OCI-LY7 (cell line): ENCODE results near the gene ANK3. TPM values are rescaled to one million over a fixed set of nuclear protein-coding genes. Genes with fewer than 3 reads are reported as not detected.

ENCODE experiments used
- BruUV-seq: library from RNA; stranded (reverse); fragments of 400-500 nt; replicated peaks from 2 replicates; lab custom pipeline; 2021; lab: Mats Ljungman, UMichigan
- CTCF ChIA-PET: fragments of 300-600 bp; sonication (Branson Sonifier 250); formaldehyde crosslinking; loops from one replicate; lab custom pipeline; 2022; ENCODE audit warnings: antibody characterized with exemption; ENCODE audit not compliant: unreplicated experiment; lab: Charles Lee
- POLR2A ChIA-PET: fragments of 300-600 bp; sonication (Branson Sonifier 250); formaldehyde crosslinking; loops from one replicate; lab custom pipeline; 2022; ENCODE audit warnings: antibody characterized with exemption; lab: Charles Lee
- DNase-seq: peaks from one replicate; pipeline ENCODE4 v3.0.0-alpha.2; 2015; ENCODE audit warnings: low spot score
- H2AFZ ChIP-seq: fragments of 200-600 bp; sonication (generic), shearing (Covaris generic); 2 replicates; pipeline ENCODE4 v1.6.1; 2014; ENCODE audit warnings: mild to moderate bottlenecking, antibody characterized with exemption, low read length, moderate library complexity
- H3K27ac ChIP-seq: fragments of 200-600 bp; sonication (generic); 2 replicates; pipeline ENCODE4 v1.5.1; 2014; ENCODE audit warnings: mixed run types, low read depth, mild to moderate bottlenecking, moderate library complexity, low read length, inconsistent platforms; ENCODE audit not compliant: poor library complexity, severe bottlenecking
- H3K36me3 ChIP-seq: fragments of 200-600 bp; sonication (generic); 2 replicates; pipeline ENCODE4 v1.6.1; 2014; ENCODE audit warnings: mild to moderate bottlenecking, antibody characterized with exemption, low read length, moderate library complexity, mixed read lengths; ENCODE audit not compliant: insufficient read depth
- H3K4me1 ChIP-seq: fragments of 200-600 bp; sonication (generic); 2 replicates; pipeline ENCODE4 v1.5.1; 2014; ENCODE audit warnings: mild to moderate bottlenecking, low read length; ENCODE audit not compliant: insufficient read depth, poor library complexity, severe bottlenecking
- H3K4me2 ChIP-seq: fragments of 200-600 bp; sonication (generic); 2 replicates; pipeline ENCODE4 v1.6.1; 2014; ENCODE audit warnings: mild to moderate bottlenecking, low read length
- H3K4me3 ChIP-seq: fragments of 200-600 bp; sonication (generic); 2 replicates; pipeline ENCODE4 v1.5.1; 2014; ENCODE audit warnings: mild to moderate bottlenecking, low read depth, low read length; ENCODE audit not compliant: poor library complexity, severe bottlenecking
- H3K79me2 ChIP-seq: fragments of 200-600 bp; sonication (generic); 2 replicates; pipeline ENCODE4 v1.6.1; 2016; ENCODE audit warnings: low read depth, mild to moderate bottlenecking, low read length, moderate library complexity, mixed read lengths; ENCODE audit not compliant: insufficient read depth
- H3K9me2 ChIP-seq: fragments of 200-600 bp; sonication (generic); 2 replicates; pipeline ENCODE4 v1.6.1; 2016; ENCODE audit warnings: mild to moderate bottlenecking, low read length, mixed read lengths; ENCODE audit not compliant: insufficient read depth
- H3K9me3 ChIP-seq: fragments of 200-600 bp; sonication (generic); 2 replicates; pipeline ENCODE4 v1.6.1; 2014; ENCODE audit warnings: mild to moderate bottlenecking, mixed run types, low read length, mixed read lengths
- H4K20me1 ChIP-seq: fragments of 200-600 bp; sonication (generic); 2 replicates; pipeline ENCODE4 v1.6.1; 2014; ENCODE audit warnings: mild to moderate bottlenecking, antibody characterized with exemption, low read length, moderate library complexity, mixed read lengths; ENCODE audit not compliant: insufficient read depth
- CTCF ChIP-seq: fragments of 200-600 bp; sonication (generic); conservative IDR thresholded peaks from 2 replicates; pipeline ENCODE4 v1.5.1; 2014; ENCODE audit warnings: mild to moderate bottlenecking, antibody characterized with exemption, low read length, moderate library complexity, mixed read lengths
- EZH2phosphoT487 ChIP-seq: fragments of 200-600 bp; sonication (generic); IDR thresholded peaks from 2 replicates; pipeline ENCODE4 v1.6.1; 2018; ENCODE audit warnings: low read depth, borderline replicate concordance, mild to moderate bottlenecking, mixed run types, antibody characterized with exemption, low read length, moderate library complexity, mixed read lengths
- intact Hi-C: fragments of 100-400 bp; cut with micrococcal nuclease; formaldehyde crosslinking; loops from one replicate; pipeline ENCODE4 v1.10.0; 2022; ENCODE audit not compliant: unreplicated experiment
- total RNA-seq, 2 experiments: library from RNA; depleted of rRNA in 1 of 2; stranded (reverse); fragments of >200 nt in 1 of 2; shearing (Covaris generic) in 1 of 2; gene quantifications; 2 replicates each; pipeline ENCODE4 v1.2.3, GENCODE V29; 2014 to 2022

The ANK3 gene
- total RNA-seq, 2 experiments from 2014 or later = 0.13 to 0.49 TPM

DNA sequence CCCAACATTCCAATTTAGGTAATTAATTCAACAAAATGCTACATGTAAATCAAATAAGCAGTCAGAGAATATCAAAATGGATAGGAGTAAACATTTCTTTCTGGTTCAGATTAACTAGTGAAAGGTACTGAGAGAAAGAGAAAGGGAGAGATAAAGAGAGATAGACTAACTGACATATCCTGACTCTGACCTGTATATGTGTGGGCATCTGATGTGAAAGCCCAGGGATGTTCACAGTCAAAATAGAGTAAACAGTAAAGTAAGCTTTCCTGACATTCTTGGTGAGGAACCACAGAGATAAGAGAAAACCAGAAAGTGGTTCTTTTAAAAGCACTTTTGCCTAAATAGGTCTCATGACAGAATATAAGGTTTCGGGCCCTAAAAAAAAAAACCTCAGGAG, 37.5 kb upstream of the ANK3 start:
- no TSS peak for BruUV-seq
- CTCF ChIA-PET = no interaction called here
- H3K4me3 ChIP-seq = no peak overlapping the region
- no peak overlapping the region for H3K4me2 ChIP-seq
- no peaks in the 10 kb centered on the region for H3K4me1 ChIP-seq
- intact Hi-C loops = no loop called here
- POLR2A ChIA-PET = interaction anchor here (0.7 kb wide), 1 partner anchor 326 kb away, joined by 3 read pairs; no protein-coding TSS in a partner anchor
- TF ChIP-seq CTCF (no peak), EZH2phosphoT487 (no peak)
- H3K9me2 ChIP-seq = no peaks in the 10 kb centered on the region
- H4K20me1 ChIP-seq = no peaks in the 10 kb centered on the region
- no peaks in the 10 kb centered on the region for H3K79me2 ChIP-seq
- no peak for DNase-seq
- H2AFZ ChIP-seq = no peak overlapping the region
- H3K27ac ChIP-seq = no peak overlapping the region
- H3K36me3 ChIP-seq = no peaks in the 10 kb centered on the region
- no peaks in the 10 kb centered on the region for H3K9me3 ChIP-seq

- no peak overlapping the region for H3K4me2 ChIP-seq
- H3K4me1 ChIP-seq = no peaks in the 10 kb centered on the region
- TF ChIP-seq CTCF = no peak
- no peak for TF ChIP-seq EZH2phosphoT487
- H3K4me3 ChIP-seq = no peak overlapping the region
- DNase-seq = no peak
- POLR2A ChIA-PET = no interaction called here
- CTCF ChIA-PET = no interaction called here
- intact Hi-C loops = no loop called here
- H3K36me3 ChIP-seq = no peaks in the 10 kb centered on the region
- H4K20me1 ChIP-seq = no peaks in the 10 kb centered on the region
- H3K79me2 ChIP-seq = no peaks in the 10 kb centered on the region
- H3K9me2 ChIP-seq = no peaks in the 10 kb centered on the region
- H3K9me3 ChIP-seq = no peaks in the 10 kb centered on the region
- BruUV-seq = no TSS peak
- H2AFZ ChIP-seq = no peak overlapping the region
- H3K27ac ChIP-seq = no peak overlapping the region
Measured at GRCh38 chr10:60426425-60426824, 36.8 kb upstream of the ANK3 start.

DNA sequence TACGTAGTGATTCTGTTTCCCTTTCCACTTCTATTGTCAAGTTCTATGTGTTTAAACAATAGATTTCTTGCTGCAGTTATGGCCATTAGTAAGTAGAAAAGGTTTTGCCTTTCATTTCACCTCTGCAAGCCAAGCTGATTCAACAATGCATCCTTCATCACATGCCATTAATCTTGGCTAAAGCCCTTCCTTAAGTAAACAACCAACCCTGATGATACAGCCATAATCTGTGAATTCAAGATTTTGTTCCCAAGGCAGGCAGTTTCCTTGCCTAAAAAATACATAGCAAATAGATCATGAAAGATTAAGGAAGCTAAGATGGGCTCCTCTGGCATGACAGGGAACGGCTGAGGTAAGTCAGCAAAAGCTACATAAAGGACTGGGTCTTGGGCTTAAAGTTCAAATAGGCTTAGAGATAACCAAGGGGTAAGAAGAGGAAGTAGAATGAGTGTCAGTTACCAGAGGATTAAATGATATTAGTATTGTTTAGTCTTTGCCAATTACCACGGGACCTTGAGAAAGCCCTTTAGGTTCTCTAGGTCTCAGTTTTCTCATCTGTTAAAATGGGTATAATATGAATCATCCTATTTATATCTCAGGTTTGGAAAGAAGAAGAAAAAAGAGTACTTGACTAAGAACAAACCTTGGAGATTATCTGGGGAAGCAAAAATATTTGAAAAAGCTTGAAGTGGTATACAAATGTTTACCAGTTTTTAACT, 35.9 kb upstream of the ANK3 start:
- no peak overlapping the region for H2AFZ ChIP-seq
- intact Hi-C loops = no loop called here
- no peaks in the 10 kb centered on the region for H3K4me1 ChIP-seq
- no TSS peak for BruUV-seq
- ChIA-PET POLR2A (interaction anchor here (0.5 to 1.2 kb wide), 2 partner anchors 19 to 187 kb away, joined by 3 to 4 read pairs; no protein-coding TSS in a partner anchor), CTCF (no interaction called here)
- no peaks in the 10 kb centered on the region for H3K36me3 ChIP-seq
- no peaks in the 10 kb centered on the region for H3K79me2 ChIP-seq
- H3K4me2 ChIP-seq = no peak overlapping the region
- H3K9me2 ChIP-seq = no peaks in the 10 kb centered on the region
- DNase-seq = no peak
- no peaks in the 10 kb centered on the region for H3K9me3 ChIP-seq
- no peak for TF ChIP-seq CTCF
- no peak for TF ChIP-seq EZH2phosphoT487
- no peak overlapping the region for H3K4me3 ChIP-seq
- H4K20me1 ChIP-seq = no peaks in the 10 kb centered on the region
- no peak overlapping the region for H3K27ac ChIP-seq
